HG03135 (cell line): ENCODE results near the gene SPATA33.

Source experiments
- ATAC-seq: cut with Tn5 transposase; IDR thresholded peaks from one replicate; pipeline ENCODE4 v1.9.1; 2021; ENCODE audit warnings: mild to moderate bottlenecking, moderate library complexity; ENCODE audit not compliant: unreplicated experiment

SPATA33 gene

GRCh38 chr16:89657442-89658220 lies at the start of gene SPATA33, which contains the start of gene CHMP1A:
Gene SPATA33 (plus strand): TSS chr16:89657836. CDS start chr16:89657912, 76 bp downstream.
Gene CHMP1A (minus strand): TSS chr16:89657708. CDS start chr16:89657588, 120 bp downstream.
- ATAC-seq = peak; percentile 84

GRCh38 chr16:89607937-89608740 lies 49.5 kb upstream of the SPATA33 start:
- ATAC-seq = no peak

GRCh38 chr16:89610108-89610453 lies 47.6 kb upstream of the SPATA33 start:
- ATAC-seq = no peak

GRCh38 chr16:89612415-89613166 lies 45.0 kb upstream of the SPATA33 start:
- ATAC-seq = no peak

GRCh38 chr16:89613231-89613953 lies 44.2 kb upstream of the SPATA33 start, which contains the start of gene DPEP1:
Gene DPEP1 (plus strand): TSS chr16:89613642. CDS start chr16:89630411, 16,769 bp downstream.
- ATAC-seq = no peak

- no peak for ATAC-seq
These were observed 43.6 kb upstream of the SPATA33 start for GRCh38 chr16:89613954-89614459.

GRCh38 chr16:89615176-89615575 lies 42.5 kb upstream of the SPATA33 start:
- ATAC-seq = no peak

- no peak for ATAC-seq
These were observed 42.0 kb upstream of the SPATA33 start for GRCh38 chr16:89615596-89616090.

GRCh38 chr16:89616623-89617022 lies 41.0 kb upstream of the SPATA33 start:
- ATAC-seq = no peak

GRCh38 chr16:89617036-89617435 lies 40.6 kb upstream of the SPATA33 start:
- no peak for ATAC-seq

- no peak for ATAC-seq
These were observed 39.3 kb upstream of the SPATA33 start for GRCh38 chr16:89618109-89618998.

- no peak for ATAC-seq
These were observed 37.8 kb upstream of the SPATA33 start for GRCh38 chr16:89619840-89620239.

- ATAC-seq = no peak
These were observed 37.2 kb upstream of the SPATA33 start for GRCh38 chr16:89620406-89620841.

GRCh38 chr16:89621136-89621697 lies 36.4 kb upstream of the SPATA33 start:
- ATAC-seq = no peak

GRCh38 chr16:89621698-89622409 lies 35.8 kb upstream of the SPATA33 start:
- ATAC-seq = no peak

- ATAC-seq = no peak
These were observed 34.0 kb upstream of the SPATA33 start for GRCh38 chr16:89623511-89624261.
